Measurements from ENCODE around the gene SLC35B2.

The SLC35B2 gene

DNA sequence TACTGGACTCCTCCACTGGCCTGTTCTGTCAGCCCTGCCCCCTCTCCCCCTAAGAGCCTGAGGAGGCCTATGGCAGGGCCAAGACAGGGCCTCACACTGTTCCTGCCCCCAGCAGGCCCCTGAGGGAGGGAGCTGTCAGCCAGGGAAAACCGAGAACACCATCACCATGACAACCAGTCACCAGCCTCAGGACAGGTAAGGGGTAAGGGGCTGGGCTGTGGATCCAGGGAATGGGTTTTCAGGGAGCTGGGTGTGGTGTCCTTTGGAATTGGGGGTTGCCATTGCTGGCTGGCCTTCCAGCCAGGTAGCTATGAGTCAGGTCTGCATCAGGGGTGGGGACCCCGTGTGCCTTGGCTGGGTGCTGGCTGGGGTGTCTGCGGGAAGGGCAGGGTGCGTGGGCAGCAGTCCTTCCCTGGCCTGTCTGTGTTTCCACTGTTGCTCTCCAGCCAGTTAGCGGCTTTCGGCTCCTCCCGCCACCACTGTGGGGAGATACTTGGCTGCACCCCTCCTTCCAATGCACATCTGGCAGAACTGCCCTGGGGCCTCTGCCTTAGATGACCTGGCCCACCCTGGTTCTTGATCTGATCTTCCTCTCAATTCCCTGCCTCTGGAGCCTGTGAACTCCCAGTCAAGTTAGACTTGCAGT, 30.1 kb downstream of the SLC35B2 start:
- H3K4me3 ChIP-seq (ENCODE audit: low read length) = no peak overlapping the region; the same call in 1 of the 2 replicates
- no peak overlapping the region for H3K9ac ChIP-seq (ENCODE audit: low read depth, low read length)
- no peaks in the 10 kb centered on the region for H3K27me3 ChIP-seq (ENCODE audit: insufficient read depth, low read length)
- no peaks in the 10 kb centered on the region for H3K9me3 ChIP-seq (ENCODE audit: insufficient read depth, low read depth, low read length)
- H3K36me3 ChIP-seq (ENCODE audit: insufficient read depth, low read depth, low read length) = peaks cover 55% of the 10 kb centered on the region
- no peak overlapping the region for H3K27ac ChIP-seq (ENCODE audit: low read length)
- peaks cover 24% of the 10 kb centered on the region for H3K4me1 ChIP-seq (ENCODE audit: insufficient read depth, low read length)

DNA sequence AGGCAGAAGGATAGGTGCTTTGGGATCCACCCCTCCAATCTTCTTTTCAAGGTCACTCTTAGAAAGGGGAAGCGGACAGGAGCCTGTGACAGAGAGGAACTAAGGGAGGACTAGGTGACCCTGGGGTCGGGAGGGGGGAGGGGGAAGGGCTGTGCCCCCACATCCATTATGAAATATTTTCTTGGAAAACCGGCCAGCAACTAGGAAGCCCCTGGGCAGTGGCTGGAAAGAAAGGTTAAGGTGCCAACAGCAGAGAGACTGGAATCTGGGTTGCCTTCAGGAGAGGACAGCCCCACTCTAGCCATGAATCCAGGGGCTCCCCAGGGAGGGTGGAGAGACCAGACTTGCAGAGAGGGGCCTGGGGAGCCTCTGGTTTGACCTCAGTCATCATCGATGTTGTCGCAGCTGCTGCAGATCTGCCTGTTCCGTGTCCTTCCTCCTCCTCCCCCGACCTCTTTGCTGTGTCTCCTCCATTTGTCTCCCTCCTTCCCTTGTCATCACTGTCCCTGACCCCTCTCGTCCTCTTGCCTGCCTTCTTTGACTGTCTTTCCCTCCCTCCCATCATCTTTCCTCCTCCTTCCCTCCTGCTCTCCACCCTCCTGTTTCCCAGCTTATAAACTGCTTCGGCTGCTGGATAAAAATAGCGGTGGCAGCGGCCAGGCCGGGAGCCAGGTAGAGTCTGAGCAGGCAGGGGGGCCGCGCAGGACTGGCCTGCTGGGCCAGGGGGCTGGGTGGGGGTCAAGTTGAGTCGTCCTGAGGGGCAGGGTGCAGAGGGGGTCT, 30.8 kb downstream of the SLC35B2 start:
- H3K4me3 ChIP-seq (ENCODE audit: low read length) = peak overlapping the region; percentile 38; the same call in 1 of the 2 replicates
- H3K27ac ChIP-seq (ENCODE audit: low read length) = no peak overlapping the region
- no peaks in the 10 kb centered on the region for H3K27me3 ChIP-seq (ENCODE audit: insufficient read depth, low read length)
- H3K36me3 ChIP-seq (ENCODE audit: insufficient read depth, low read depth, low read length) = peaks cover 48% of the 10 kb centered on the region
- peaks cover 28% of the 10 kb centered on the region for H3K4me1 ChIP-seq (ENCODE audit: insufficient read depth, low read length)
- H3K9ac ChIP-seq (ENCODE audit: low read depth, low read length) = peak overlapping the region; percentile 37; the same call in 1 of the 2 replicates
- H3K9me3 ChIP-seq (ENCODE audit: insufficient read depth, low read depth, low read length) = no peaks in the 10 kb centered on the region

DNA sequence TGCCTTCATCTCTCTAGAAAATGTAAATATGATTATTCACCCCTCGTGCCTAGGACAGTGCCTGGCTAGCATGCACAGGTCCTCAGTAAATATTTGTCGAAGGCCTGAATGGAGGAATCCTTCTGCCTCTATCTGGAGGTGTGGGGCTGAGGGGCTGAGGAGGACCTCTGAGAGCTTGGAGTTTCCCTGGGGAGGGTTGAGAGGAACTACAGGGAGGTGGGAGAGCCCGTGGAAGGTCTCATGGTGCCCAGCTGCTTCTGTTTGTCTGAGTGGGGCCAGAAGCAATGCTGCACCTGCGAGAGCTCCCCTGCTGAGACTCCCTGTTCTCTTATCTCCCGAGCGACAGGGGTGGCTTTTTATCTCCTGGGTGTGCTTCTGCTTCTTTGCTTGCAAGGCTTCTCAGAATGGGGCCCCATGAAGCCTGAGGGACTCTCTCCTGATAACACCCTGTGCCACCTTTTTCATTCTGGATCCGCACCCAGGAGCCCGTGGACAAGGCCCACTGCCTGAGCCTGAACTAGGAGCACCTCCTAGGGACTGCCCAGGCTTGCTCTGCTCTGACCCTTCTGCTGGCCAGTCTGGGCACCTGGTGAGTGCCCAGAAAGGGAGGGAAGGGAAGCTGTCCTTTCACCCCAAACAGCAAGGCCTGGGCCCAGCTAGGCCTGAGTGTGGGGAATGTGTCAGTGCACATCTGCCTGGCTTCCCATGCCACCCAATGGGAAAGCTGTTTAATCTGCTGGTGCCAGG, 31.6 kb downstream of the SLC35B2 start:
- no peaks in the 10 kb centered on the region for H3K9me3 ChIP-seq (ENCODE audit: insufficient read depth, low read depth, low read length)
- peaks cover 31% of the 10 kb centered on the region for H3K4me1 ChIP-seq (ENCODE audit: insufficient read depth, low read length)
- H3K27me3 ChIP-seq (ENCODE audit: insufficient read depth, low read length) = no peaks in the 10 kb centered on the region
- H3K27ac ChIP-seq (ENCODE audit: low read length) = no peak overlapping the region
- H3K4me3 ChIP-seq (ENCODE audit: low read length) = peak overlapping the region; percentile 38; the same call in 1 of the 2 replicates
- peaks cover 40% of the 10 kb centered on the region for H3K36me3 ChIP-seq (ENCODE audit: insufficient read depth, low read depth, low read length)
- peak overlapping the region; percentile 37; the same call in 1 of the 2 replicates for H3K9ac ChIP-seq (ENCODE audit: low read depth, low read length)

DNA sequence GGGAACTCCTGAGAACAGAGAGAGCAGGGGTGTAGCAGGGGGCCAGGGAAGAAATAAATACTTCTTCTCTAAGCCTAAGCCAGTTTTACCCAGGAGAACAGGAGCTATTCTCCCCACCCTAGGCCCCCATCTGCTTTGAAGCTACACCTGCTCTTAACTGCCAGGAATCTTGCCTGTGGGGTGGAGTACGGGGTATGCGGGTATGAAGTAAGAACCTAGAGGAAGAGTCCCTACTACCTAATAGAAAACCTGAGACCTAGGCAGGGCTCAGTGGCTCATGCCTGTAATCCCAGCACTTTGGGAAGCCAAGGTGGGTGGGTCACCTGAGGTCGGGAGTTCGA, 32.4 kb downstream of the SLC35B2 start:
- Histone ChIP-seq H3K36me3 (ENCODE audit: insufficient read depth, low read depth, low read length) (peaks cover 32% of the 10 kb centered on the region), H3K27ac (ENCODE audit: low read length) (no peak overlapping the region), H3K4me3 (ENCODE audit: low read length) (peak overlapping the region; percentile 97; the same call in 1 of the 2 replicates), H3K4me1 (ENCODE audit: insufficient read depth, low read length) (peaks cover 31% of the 10 kb centered on the region), H3K27me3 (ENCODE audit: insufficient read depth, low read length) (no peaks in the 10 kb centered on the region), H3K9ac (ENCODE audit: low read depth, low read length) (peak overlapping the region; percentile 84; the same call in 1 of the 2 replicates), H3K9me3 (ENCODE audit: insufficient read depth, low read depth, low read length) (no peaks in the 10 kb centered on the region)

DNA sequence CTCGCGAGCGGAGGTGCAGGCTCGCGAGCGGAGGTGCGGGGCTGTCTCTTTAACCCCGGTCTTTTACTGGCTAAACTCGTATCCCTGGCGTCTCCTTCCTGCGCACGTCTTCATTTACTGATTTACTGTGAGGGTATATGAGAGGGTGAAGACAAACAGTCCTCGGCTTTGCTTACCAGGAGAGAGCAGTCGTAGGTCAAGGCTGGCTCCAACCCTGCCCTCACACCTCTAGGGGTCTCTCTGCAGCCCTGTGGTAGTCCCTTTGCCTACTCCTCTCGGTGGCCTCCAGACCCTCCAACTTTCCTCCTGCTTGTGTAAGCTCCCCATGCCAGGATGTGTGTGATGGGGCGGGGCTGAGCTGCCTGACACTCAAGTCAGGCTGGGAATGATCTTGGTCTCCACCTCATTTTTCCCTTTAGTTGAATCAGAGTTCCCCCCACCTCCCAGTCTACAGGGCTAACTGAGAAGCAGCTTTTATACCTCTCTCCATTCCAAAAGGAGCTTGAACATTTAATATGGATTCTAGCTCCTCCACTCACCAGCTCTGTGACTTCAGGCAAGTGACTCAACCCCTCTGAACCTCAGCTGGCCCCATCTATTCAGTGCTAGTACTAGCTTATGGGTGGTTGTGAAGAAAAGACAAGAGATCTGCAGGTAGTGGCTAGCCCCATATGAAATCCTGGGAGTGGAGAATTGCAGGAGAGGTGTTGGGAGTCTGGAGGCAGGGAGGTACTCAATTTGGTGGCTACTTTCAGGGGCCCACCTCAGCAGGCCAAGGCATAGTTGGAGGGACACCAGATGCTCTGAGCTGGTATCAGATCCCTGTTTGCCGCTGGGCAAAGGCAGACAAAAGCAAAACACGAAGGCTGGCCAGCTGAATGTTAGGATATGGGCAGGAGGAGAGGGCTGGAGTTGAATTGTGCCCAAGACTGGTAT, 33.0 kb downstream of the SLC35B2 start:
- no peak overlapping the region for H3K27ac ChIP-seq (ENCODE audit: low read length)
- H3K4me1 ChIP-seq (ENCODE audit: insufficient read depth, low read length) = peaks cover 31% of the 10 kb centered on the region
- H3K9ac ChIP-seq (ENCODE audit: low read depth, low read length) = peak overlapping the region; percentile 84; the same call in 1 of the 2 replicates

DNA sequence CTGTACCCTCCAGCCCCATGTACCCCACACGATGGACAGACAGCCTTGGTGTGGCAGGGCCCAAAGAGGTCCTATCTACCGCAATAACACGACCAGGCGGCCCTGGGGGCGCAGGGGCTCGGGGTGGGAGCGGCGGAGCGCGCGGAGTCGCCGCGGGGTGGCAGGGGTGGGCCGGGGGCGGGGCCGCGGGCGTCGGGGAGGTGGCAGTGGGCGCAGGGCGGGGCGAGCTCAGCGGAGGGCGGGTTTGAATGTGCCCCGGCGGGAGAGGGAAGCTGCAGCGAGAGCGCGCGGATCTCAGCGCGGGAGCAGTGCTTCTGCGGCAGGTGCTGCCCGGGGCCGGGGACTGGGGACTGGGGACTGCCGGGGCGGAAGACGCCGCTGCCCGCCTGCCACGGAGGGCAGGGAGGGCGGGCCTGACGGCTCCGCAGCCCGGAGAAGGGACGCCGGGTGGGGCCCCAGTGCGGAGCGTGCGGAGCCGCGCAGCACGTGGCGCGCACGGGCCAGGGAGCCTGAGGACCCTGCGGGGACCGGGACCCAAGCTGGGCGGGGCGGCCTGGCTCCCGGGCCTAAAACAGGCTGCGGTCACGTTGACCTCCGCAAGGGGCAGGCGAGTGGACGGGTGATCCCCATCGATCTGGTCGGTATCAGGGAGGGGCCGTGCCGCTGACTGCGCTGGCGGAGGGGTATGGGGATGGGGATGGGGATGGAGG, 33.9 kb downstream of the SLC35B2 start, which contains the start of gene SLC29A1:
Gene SLC29A1, plus strand, starts transcription at position 277 of the 710 bp plus-strand sequence. CDS start 3,719 bp downstream, outside the sequence.
- H3K9me3 ChIP-seq (ENCODE audit: insufficient read depth, low read depth, low read length) = no peaks in the 10 kb centered on the region
- H3K4me1 ChIP-seq (ENCODE audit: insufficient read depth, low read length) = peaks cover 33% of the 10 kb centered on the region
- peaks cover 17% of the 10 kb centered on the region; the same call in 1 of the 2 replicates for H3K36me3 ChIP-seq (ENCODE audit: insufficient read depth, low read depth, low read length)
- peak within 1 kb of the TSS; percentile 84; the same call in 1 of the 2 replicates for H3K9ac ChIP-seq (ENCODE audit: low read depth, low read length)
- peak within 1 kb of the TSS; percentile 97 for H3K4me3 ChIP-seq (ENCODE audit: low read length)
- no peaks in the 10 kb centered on the region for H3K27me3 ChIP-seq (ENCODE audit: insufficient read depth, low read length)
- H3K27ac ChIP-seq (ENCODE audit: low read length) = no peak within 1 kb of the TSS

More for the DNA sequence above, 33.0 kb downstream of the SLC35B2 start:
- peaks cover 25% of the 10 kb centered on the region for H3K36me3 ChIP-seq (ENCODE audit: insufficient read depth, low read depth, low read length)
- H3K4me3 ChIP-seq (ENCODE audit: low read length) = peak overlapping the region; percentile 97
- no peaks in the 10 kb centered on the region for H3K9me3 ChIP-seq (ENCODE audit: insufficient read depth, low read depth, low read length)
- H3K27me3 ChIP-seq (ENCODE audit: insufficient read depth, low read length) = no peaks in the 10 kb centered on the region

DNA sequence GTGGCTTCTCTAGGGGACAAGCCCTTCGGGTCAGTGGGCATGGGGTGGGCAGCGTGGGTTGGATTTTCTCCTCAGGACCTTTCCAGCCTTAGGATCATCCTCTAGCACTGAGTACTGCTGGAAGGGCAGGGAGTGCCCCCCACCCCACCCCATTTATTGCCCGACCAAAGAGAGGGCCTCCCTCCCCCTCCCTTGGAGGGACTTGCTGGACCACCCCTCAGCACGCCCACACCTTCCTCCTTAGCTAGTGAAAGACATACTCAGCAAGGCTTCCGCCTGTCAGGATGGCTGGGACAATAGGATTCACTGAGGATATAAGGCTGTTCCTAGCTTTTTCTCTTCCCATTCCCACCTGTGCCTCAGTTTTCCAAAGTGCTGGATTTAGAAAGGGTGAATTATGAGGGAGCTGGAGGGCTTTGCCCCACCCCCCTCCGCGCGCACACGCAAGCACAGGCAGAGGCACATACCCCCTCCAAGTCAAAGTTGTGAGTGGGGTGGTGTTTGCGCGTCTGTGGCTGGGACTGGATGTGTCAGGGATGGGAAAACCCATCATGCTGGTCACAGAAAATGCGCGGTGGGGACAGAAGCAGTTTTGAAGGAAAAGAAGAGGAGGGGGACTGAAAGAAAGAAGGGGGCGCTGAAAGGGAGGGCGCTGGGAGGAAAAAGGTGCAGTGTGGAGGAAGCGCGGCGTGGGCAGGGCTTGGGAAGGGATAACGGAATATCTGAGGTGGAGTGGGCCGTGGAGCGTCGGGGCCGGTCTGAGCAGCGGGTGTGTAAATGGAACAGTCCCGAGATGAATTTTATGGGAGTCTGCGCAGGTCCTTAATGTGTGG, 34.6 kb downstream of the SLC35B2 start:
- no peak overlapping the region for H3K27ac ChIP-seq (ENCODE audit: low read length)
- H3K27me3 ChIP-seq (ENCODE audit: insufficient read depth, low read length) = peaks cover under 1% of the 10 kb centered on the region; the same call in 1 of the 2 replicates
- H3K4me3 ChIP-seq (ENCODE audit: low read length) = peak overlapping the region; percentile 97
- H3K4me1 ChIP-seq (ENCODE audit: insufficient read depth, low read length) = peaks cover 40% of the 10 kb centered on the region
- H3K9me3 ChIP-seq (ENCODE audit: insufficient read depth, low read depth, low read length) = no peaks in the 10 kb centered on the region
- peaks cover 9% of the 10 kb centered on the region; the same call in 1 of the 2 replicates for H3K36me3 ChIP-seq (ENCODE audit: insufficient read depth, low read depth, low read length)
- H3K9ac ChIP-seq (ENCODE audit: low read depth, low read length) = peak overlapping the region; percentile 52; the same call in 1 of the 2 replicates

DNA sequence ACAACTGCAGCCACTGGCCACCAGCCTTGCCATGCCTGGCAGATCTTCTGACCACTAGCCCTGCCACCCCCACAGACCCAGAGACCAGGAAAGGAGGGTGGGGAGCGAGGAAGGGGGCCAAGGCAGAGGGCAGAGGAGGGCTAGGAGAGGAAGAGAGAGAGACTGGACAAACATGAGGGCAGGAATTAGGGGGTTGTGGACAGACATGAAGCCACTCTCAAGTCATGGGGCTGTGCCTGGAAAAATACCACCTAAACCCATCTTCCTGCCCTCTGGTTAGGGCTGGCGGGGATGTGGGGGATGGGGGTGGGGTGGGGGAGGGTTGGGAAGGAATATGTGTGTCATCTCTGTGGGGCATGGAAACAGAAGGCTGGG, 35.4 kb downstream of the SLC35B2 start:
- Histone ChIP-seq H3K4me3 (ENCODE audit: low read length) (0 out of 2 replicates have a peak overlapping the region, but pooled peaks have one; percentile 4), H3K27me3 (ENCODE audit: insufficient read depth, low read length) (peaks cover 3% of the 10 kb centered on the region), H3K36me3 (ENCODE audit: insufficient read depth, low read depth, low read length) (peaks cover 3% of the 10 kb centered on the region; the same call in 1 of the 2 replicates), H3K9ac (ENCODE audit: low read depth, low read length) (peak overlapping the region; percentile 63; the same call in 1 of the 2 replicates), H3K27ac (ENCODE audit: low read length) (no peak overlapping the region), H3K4me1 (ENCODE audit: insufficient read depth, low read length) (peaks cover 48% of the 10 kb centered on the region), H3K9me3 (ENCODE audit: insufficient read depth, low read depth, low read length) (no peaks in the 10 kb centered on the region)

DNA sequence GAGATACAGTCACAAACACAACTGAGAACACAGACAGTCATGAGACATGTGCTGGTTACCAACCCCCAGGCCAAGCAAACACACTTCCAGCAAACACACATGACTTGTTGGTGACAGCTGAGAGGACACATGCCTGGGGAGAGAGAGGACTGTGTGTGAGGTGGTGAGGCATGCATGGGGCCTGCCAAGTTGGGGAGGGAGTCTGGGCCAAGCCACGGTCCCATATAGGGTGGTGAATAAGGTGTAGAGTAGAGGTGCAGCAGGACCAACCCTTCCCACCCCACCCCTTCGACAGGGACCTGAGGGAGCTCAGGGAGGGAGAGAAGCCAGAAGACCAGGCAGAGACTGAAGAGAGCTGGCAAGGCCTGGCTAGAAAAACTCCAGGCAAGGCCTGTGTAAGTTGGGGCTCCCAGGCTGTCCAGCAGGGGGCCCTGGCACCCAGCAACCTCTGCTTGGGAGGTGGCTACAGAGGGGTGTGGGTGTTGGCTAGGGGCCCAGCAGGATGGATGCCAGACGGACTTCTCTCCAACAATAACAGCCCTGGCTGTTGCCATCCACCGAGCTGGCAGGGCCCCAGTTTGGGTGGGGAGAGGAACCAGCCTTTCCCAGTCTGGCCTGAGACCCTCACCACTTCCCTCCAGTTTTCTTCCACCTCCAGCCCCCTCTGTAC, 35.9 kb downstream of the SLC35B2 start:
- H3K4me3 ChIP-seq (ENCODE audit: low read length) = 0 out of 2 replicates have a peak overlapping the region, but pooled peaks have one; percentile 4
- H3K4me1 ChIP-seq (ENCODE audit: insufficient read depth, low read length) = peaks cover 48% of the 10 kb centered on the region
- peaks cover 3% of the 10 kb centered on the region for H3K27me3 ChIP-seq (ENCODE audit: insufficient read depth, low read length)
- peak overlapping the region; percentile 63; the same call in 1 of the 2 replicates for H3K9ac ChIP-seq (ENCODE audit: low read depth, low read length)
- no peaks in the 10 kb centered on the region for H3K36me3 ChIP-seq (ENCODE audit: insufficient read depth, low read depth, low read length)
- no peaks in the 10 kb centered on the region for H3K9me3 ChIP-seq (ENCODE audit: insufficient read depth, low read depth, low read length)
- no peak overlapping the region for H3K27ac ChIP-seq (ENCODE audit: low read length)
